ENCODE data around the gene CNR2.

DNA sequence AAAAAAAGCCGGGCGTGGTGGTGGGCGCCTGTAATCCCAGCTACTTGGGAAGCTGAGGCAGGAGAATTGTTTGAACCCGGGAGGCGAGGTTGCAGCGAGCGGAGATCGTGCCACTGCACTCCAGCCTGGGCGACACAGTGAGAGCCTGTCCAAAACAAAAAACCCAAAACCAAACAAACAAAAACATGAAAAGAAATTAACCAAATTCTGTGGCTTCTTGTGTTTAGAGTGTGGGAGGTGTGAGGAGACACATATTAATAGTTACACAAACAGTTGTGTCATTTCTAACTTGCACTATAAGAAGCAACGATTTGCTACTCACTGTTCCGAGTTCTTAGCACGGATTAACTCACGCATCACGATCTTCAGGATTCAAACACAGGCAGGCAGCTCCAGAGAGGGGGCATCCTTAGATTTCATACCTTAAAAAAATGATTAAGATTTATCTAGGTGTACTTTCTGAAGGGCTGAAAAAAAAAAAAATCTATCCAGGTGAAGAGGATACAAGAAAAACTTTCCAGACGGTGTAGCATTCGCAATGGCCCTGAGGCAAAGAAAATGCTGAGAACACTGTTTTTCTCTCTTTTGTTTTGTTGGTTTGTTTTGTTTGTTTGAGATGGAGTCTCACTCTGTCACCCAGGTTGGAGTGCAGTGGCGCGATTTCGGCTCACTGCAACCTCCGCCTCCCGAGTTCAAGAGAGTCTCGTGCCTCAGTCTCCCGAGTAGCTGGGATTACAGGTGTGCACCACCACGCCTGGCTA, 87.2 kb downstream of the CNR2 start:
- TF ChIP-seq, protein P1, sequence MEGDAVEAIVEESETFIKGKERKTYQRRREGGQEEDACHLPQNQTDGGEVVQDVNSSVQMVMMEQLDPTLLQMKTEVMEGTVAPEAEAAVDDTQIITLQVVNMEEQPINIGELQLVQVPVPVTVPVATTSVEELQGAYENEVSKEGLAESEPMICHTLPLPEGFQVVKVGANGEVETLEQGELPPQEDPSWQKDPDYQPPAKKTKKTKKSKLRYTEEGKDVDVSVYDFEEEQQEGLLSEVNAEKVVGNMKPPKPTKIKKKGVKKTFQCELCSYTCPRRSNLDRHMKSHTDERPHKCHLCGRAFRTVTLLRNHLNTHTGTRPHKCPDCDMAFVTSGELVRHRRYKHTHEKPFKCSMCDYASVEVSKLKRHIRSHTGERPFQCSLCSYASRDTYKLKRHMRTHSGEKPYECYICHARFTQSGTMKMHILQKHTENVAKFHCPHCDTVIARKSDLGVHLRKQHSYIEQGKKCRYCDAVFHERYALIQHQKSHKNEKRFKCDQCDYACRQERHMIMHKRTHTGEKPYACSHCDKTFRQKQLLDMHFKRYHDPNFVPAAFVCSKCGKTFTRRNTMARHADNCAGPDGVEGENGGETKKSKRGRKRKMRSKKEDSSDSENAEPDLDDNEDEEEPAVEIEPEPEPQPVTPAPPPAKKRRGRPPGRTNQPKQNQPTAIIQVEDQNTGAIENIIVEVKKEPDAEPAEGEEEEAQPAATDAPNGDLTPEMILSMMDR (IDR thresholded peaks at IDR 0.05): no peak
- no peak for TF ChIP-seq POLR2A (IDR thresholded peaks at IDR 0.05)

Data from lower leg skin (tissue), 3 donors.